NCI-H510A (cell line): ENCODE data around the gene SPTLC1.
"Not testable (repeated sequence)": the region's sequence is repeated elsewhere in the genome, so short reads cannot be mapped to it uniquely, and the experiment has no call there.

Source experiments
- DNase-seq: peaks from one replicate; lab custom pipeline; 2025; lab: John Stamatoyannopoulos, UW

Gene SPTLC1

DNA sequence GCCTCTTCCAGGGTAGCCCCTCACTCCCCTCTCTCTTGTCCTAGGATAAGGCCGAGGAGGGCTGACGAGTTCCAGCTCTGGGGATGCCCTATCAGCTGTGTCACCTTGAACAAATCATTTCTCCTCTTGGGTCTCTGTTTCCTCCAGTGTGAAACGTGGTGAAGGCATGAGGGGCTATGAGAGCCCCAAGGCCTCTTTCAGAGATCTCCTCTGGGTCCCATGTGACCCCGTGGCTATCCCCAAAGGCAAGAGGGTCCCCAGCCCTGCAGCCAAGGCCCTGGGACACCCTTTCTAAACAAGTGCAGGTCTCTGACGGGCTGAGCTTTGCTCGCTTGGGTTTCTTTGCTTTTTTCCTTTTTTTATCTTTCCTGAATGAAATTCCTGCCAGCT, 25.5 kb upstream of the SPTLC1 start:
- DNase-seq = no peak

GRCh38 chr9:92140074-92140753, 25.0 kb upstream of the SPTLC1 start:
- DNase-seq = peak; percentile 29

GRCh38 chr9:92138960-92139540, 23.8 kb upstream of the SPTLC1 start:
- not testable (repeated sequence) for DNase-seq

GRCh38 chr9:92138157-92138959, 23.1 kb upstream of the SPTLC1 start:
- DNase-seq = peak; percentile 31

- no peak for DNase-seq
Measured at GRCh38 chr9:92136184-92136858, 21.1 kb upstream of the SPTLC1 start.

DNA sequence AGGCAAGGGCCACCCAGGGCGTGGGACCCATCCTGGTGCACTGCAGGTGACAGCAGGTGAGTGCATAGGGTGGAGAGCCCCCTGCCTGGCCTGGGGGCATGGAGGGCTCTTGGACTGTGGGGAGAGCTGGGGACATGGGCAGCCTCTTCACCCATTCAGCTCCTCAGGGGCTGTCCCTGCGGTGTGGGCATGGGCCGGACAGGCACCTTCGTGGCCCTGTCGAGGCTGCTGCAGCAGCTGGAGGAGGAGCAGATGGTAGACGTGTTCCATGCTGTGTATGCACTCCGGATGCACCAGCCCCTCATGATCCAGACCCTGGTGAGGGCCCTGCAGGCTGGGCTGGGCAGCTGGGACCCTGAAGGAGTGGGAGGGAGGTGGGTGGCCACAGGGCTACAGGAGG, 20.4 kb upstream of the SPTLC1 start:
- no peak for DNase-seq

GRCh38 chr9:92133949-92134604, 18.9 kb upstream of the SPTLC1 start:
- DNase-seq = peak; percentile 73

- DNase-seq = not testable (repeated sequence)
Measured at GRCh38 chr9:92132913-92133312, 17.7 kb upstream of the SPTLC1 start.

GRCh38 chr9:92132501-92132900, 17.3 kb upstream of the SPTLC1 start:
- no peak for DNase-seq

DNA sequence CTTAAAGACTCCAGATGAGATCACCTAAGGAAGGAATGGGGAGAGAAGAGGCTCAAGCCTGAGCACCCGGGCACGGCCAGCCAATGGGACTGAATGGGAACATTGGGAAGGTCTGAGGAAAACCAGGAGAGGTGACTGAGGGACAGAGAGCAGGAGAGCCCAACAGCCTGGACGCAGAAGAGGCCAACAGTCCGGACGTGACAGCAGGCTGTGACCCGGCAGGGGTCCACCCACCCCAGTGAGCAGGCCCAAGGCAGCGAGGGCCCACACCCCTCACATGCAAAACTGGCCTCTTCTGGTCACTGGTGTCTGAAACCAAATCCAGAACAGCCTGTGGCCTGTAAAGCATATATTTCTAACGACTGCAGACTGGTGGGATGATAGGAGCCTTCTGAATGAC, 7.6 kb upstream of the SPTLC1 start:
- DNase-seq = no peak

DNA sequence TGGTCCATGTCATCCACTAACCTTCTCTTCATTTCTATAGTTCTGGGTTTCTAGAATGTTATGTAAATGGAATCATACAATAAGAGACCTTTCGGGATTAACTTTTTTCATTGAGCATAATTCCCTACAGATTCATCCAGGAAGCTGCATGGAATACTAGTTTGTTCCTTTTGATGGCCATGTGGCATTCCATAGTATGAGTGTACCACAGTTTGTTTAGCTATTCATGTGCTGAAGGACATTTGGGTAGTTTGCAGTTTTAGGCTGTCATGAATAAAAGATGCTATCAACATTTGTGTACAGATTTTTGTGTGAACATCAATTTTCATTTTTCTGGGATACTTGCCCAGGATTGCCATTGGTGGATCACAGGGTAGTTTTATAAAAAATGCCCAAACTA, 6.8 kb upstream of the SPTLC1 start:
- no peak for DNase-seq

GRCh38 chr9:92121265-92121664, 6.1 kb upstream of the SPTLC1 start:
- no peak for DNase-seq

- no peak for DNase-seq
Measured at GRCh38 chr9:92120138-92120537, 4.9 kb upstream of the SPTLC1 start.

- no peak for DNase-seq
Measured at GRCh38 chr9:92119586-92119985, 4.4 kb upstream of the SPTLC1 start.

DNA sequence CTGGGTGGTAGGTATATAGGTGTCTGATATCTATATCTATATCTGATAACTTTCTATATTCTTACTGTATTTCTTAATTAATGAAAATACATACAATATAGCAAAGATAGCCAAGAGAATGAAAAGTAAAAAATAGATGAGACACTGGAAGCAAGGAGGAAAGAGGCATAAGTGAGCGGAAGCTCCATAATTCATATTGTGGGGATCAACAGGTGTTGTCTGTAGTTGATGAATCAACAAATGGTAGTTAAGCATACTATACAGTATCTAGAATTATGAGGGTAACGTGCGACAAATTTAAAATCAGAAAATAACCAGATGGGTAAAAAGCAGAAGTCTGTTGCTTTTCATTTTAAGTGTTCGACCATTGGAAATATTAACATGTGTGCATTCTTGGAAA, 7.1 kb downstream of the SPTLC1 start:
- no peak for DNase-seq

- DNase-seq = not testable (repeated sequence)
Measured at GRCh38 chr9:92105446-92106225, 9.6 kb downstream of the SPTLC1 start.

DNA sequence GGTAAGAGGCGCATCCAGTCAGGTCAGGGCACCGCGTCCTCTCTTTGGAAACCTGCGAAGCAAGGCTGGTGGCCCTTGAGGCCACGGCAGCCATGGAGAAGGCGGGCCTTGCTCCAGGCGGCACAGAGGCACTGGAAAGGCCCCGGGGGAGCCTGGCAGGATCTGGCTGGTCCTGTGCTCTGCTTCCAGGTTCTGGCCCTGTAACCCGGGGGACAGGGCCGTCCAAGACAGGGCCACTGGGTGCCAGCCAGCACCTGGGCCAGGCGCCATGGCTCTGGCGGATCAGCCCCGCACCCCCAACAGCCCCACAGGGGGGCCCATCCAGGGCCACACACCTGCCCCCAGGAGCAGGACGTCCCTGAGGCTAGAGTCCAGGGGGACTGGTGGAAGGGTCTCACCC, 11.6 kb downstream of the SPTLC1 start:
- DNase-seq = not testable (repeated sequence)

DNA sequence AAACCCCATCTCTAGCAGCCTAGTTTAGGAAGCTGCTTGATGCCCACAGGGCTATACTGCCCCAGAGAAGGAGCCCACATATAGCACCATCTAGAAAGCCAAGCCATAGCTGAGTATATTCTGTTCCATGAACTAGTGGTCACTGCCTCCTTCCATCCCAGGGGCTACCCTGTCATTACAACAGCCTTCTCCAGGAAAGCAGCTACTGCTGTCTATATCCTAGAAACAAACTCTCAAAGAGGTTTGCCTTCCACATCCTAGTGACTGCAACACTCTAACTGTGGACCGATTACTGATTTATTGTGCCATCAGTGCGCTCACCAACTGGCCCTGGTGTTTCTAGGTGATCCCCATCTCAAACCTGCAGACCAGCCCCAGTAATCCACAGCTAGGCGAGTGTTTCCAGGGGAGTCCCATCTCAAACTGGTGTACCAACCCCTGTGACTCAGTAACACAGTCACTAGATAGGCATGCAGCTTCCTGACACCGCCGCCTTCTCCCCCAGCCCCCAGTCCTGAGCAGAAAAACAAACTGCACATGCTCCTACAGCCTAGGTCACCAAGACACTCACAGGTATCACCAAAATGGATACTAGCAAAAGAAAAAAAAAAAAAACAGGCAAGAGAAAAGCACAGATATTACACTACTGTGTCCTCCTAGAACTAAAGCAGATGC, 14.8 kb downstream of the SPTLC1 start:
- no peak for DNase-seq

GRCh38 chr9:92098638-92099037, 16.6 kb downstream of the SPTLC1 start:
- no peak for DNase-seq

GRCh38 chr9:92097997-92098482, 17.2 kb downstream of the SPTLC1 start:
- no peak for DNase-seq

DNA sequence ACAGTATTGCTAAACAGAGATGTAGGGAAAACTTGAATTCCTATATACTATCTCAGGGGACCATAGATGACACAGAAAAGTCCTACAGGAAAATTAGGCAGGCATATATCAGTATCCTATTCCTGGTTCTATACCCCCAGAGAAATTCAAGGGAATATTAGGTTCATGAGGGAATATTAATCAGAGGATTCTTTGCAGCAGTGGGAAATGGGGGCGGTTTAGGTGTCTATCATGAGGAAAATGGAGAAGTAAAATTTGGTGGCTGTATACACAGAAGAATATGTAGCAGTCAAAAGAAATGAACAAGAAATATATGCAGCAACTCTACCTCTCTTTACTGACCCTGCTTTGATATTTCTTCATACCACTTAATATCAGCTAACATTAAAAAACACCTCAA, 20.0 kb downstream of the SPTLC1 start:
- no peak for DNase-seq
